Measurements from ENCODE around the gene ATP13A3. TPM values are rescaled to one million over a fixed set of nuclear protein-coding genes. Genes with fewer than 3 reads are reported as not detected.

The ATP13A3 gene
- total and polyA plus RNA-seq, 4 donors: 33.6 to 257 (median 56.4) TPM

DNA sequence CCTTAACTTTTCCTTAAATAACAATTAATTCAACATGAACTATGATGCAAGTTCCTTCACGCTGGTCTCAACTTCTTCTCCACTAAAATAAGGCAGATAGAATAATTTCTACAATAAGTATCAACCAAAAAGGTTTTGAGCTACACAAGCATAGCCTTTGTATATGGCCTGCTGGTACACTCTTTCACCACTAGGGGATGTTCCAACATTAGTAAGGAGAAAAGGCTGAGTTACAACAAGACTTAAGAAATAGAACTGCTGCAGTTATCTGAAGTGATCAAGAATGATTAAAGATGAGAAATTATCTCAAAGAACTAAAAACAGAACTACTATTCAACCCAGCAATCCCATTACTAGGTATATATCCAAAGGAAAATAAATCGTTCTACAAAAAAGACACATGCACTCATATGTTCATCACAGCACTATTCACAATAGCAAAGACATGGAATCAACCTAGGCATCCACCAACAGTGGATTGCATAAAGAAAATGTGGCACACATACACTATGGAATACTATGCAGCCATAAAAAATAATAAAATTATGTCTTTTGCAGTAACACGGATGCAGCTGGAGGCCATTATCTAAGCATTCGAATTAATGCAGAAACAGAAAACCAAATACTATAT lies 14.4 kb downstream of the ATP13A3 start (continued):
- TF ChIP-seq, protein P1, sequence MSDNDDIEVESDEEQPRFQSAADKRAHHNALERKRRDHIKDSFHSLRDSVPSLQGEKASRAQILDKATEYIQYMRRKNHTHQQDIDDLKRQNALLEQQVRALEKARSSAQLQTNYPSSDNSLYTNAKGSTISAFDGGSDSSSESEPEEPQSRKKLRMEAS (IDR thresholded peaks at IDR 0.05): no peak
- TF ChIP-seq RXRA (IDR thresholded peaks at IDR 0.05) (no peak), RAD21 (IDR thresholded peaks at IDR 0.05) (peak; percentile 87 to 96), NR2F2 (IDR thresholded peaks at IDR 0.05) (no peak), SP1 (IDR thresholded peaks at IDR 0.05) (no peak), HNF4A (conservative IDR thresholded peaks at IDR 0.05) (no peak), FOXA1 (IDR thresholded peaks at IDR 0.05) (no peak), HNF4G (IDR thresholded peaks at IDR 0.05) (no peak)

GRCh38 chr3:194471863-194472262 lies 14.9 kb downstream of the ATP13A3 start:
- H3K9me3 ChIP-seq (ENCODE audit: control insufficient read depth in 4 of 4, low read length in 3 of 4): no peaks in the 10 kb centered on the region
- WGBS: 30% methylated on average over 5 of the region's 5 CpGs
- no peak overlapping the region for H3K4me3 ChIP-seq (ENCODE audit: low read depth in 1 of 3, low read length in 3 of 3)
- peaks cover 0 to 3% (median 0%) of the 10 kb centered on the region in 4 donors for H3K36me3 ChIP-seq (ENCODE audit: control insufficient read depth in 4 of 4, insufficient read depth in 3 of 4, low read depth in 1 of 4, low read length in 3 of 4)
- H3K4me1 ChIP-seq (ENCODE audit: control insufficient read depth in 4 of 4, insufficient read depth in 4 of 4, low read length in 3 of 4): peaks cover 1 to 19% (median 15%) of the 10 kb centered on the region in 4 donors
- TF ChIP-seq, protein P2, sequence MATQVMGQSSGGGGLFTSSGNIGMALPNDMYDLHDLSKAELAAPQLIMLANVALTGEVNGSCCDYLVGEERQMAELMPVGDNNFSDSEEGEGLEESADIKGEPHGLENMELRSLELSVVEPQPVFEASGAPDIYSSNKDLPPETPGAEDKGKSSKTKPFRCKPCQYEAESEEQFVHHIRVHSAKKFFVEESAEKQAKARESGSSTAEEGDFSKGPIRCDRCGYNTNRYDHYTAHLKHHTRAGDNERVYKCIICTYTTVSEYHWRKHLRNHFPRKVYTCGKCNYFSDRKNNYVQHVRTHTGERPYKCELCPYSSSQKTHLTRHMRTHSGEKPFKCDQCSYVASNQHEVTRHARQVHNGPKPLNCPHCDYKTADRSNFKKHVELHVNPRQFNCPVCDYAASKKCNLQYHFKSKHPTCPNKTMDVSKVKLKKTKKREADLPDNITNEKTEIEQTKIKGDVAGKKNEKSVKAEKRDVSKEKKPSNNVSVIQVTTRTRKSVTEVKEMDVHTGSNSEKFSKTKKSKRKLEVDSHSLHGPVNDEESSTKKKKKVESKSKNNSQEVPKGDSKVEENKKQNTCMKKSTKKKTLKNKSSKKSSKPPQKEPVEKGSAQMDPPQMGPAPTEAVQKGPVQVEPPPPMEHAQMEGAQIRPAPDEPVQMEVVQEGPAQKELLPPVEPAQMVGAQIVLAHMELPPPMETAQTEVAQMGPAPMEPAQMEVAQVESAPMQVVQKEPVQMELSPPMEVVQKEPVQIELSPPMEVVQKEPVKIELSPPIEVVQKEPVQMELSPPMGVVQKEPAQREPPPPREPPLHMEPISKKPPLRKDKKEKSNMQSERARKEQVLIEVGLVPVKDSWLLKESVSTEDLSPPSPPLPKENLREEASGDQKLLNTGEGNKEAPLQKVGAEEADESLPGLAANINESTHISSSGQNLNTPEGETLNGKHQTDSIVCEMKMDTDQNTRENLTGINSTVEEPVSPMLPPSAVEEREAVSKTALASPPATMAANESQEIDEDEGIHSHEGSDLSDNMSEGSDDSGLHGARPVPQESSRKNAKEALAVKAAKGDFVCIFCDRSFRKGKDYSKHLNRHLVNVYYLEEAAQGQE (IDR thresholded peaks at IDR 0.05): no peak
- TF ChIP-seq YY1 (IDR thresholded peaks at IDR 0.05): peak; percentile 61
- DNase-seq (ENCODE audit: low spot score): no peak
- no peaks in the 10 kb centered on the region for H3K27me3 ChIP-seq (ENCODE audit: control insufficient read depth in 4 of 4, insufficient read depth in 4 of 4, low read length in 3 of 4)
- no peak overlapping the region for H3K9ac ChIP-seq (ENCODE audit: low read depth in 1 of 2, low read length in 2 of 2)
- no peak overlapping the region for H3K27ac ChIP-seq (ENCODE audit: low read depth in 1 of 2, low read length in 2 of 2)

GRCh38 chr3:194470615-194471014 lies 16.2 kb downstream of the ATP13A3 start:
- H3K27me3 ChIP-seq (ENCODE audit: control insufficient read depth in 4 of 4, insufficient read depth in 4 of 4, low read length in 3 of 4): no peaks in the 10 kb centered on the region
- peaks cover 0 to 3% (median 0%) of the 10 kb centered on the region in 4 donors for H3K36me3 ChIP-seq (ENCODE audit: control insufficient read depth in 4 of 4, insufficient read depth in 3 of 4, low read depth in 1 of 4, low read length in 3 of 4)
- TF ChIP-seq EGR1 (IDR thresholded peaks at IDR 0.05; ENCODE audit: low read depth in 2 of 2) (no peak), TAF1 (conservative IDR thresholded peaks at IDR 0.05) (no peak), YY1 (IDR thresholded peaks at IDR 0.05) (no peak), NR2F2 (IDR thresholded peaks at IDR 0.05) (no peak), HNF4G (IDR thresholded peaks at IDR 0.05) (no peak), FOXA2 (IDR thresholded peaks at IDR 0.05) (no peak), RAD21 (IDR thresholded peaks at IDR 0.05) (no peak)
- TF ChIP-seq, protein P2 (IDR thresholded peaks at IDR 0.05): no peak
- no peak overlapping the region for H3K27ac ChIP-seq (ENCODE audit: low read depth in 1 of 2, low read length in 2 of 2)
- WGBS: 61% methylated on average over 4 of the region's 4 CpGs
- H3K4me3 ChIP-seq (ENCODE audit: low read depth in 1 of 3, low read length in 3 of 3): no peak overlapping the region
- peaks cover 1 to 22% (median 14%) of the 10 kb centered on the region in 4 donors for H3K4me1 ChIP-seq (ENCODE audit: control insufficient read depth in 4 of 4, insufficient read depth in 4 of 4, low read length in 3 of 4)
- no peak for DNase-seq (ENCODE audit: low spot score)
- no peak overlapping the region for H3K9ac ChIP-seq (ENCODE audit: low read depth in 1 of 2, low read length in 2 of 2)
- no peaks in the 10 kb centered on the region for H3K9me3 ChIP-seq (ENCODE audit: control insufficient read depth in 4 of 4, low read length in 3 of 4)
